HUES48 (cell line): ENCODE data around the gene KLHL30.

Experiments used
- H3K27ac ChIP-seq: one replicate; pipeline ENCODE4 v1.7.0; 2013; ENCODE audit warnings: low read depth, low read length, inconsistent platforms
- H3K27me3 ChIP-seq: 2 replicates; pipeline ENCODE4 v1.6.1; 2013; ENCODE audit warnings: mild to moderate bottlenecking, low read length; ENCODE audit not compliant: control insufficient read depth, insufficient read depth
- H3K36me3 ChIP-seq: 2 replicates; pipeline ENCODE4 v1.6.1; 2013; ENCODE audit warnings: low read length; ENCODE audit not compliant: control insufficient read depth, insufficient read depth
- H3K4me1 ChIP-seq: 2 replicates; pipeline ENCODE4 v1.6.1; 2013; ENCODE audit warnings: mild to moderate bottlenecking, low read length; ENCODE audit not compliant: control insufficient read depth, insufficient read depth
- H3K4me3 ChIP-seq: 2 replicates; pipeline ENCODE4 v1.5.1; 2013; ENCODE audit warnings: mild to moderate bottlenecking, low read depth, low read length
- H3K9ac ChIP-seq: 2 replicates; pipeline ENCODE4 v1.6.1; 2013; ENCODE audit warnings: mild to moderate bottlenecking, low read depth, low read length, moderate library complexity
- H3K9me3 ChIP-seq: 2 replicates; pipeline ENCODE4 v1.6.1; 2013; ENCODE audit warnings: low read length; ENCODE audit not compliant: control insufficient read depth, insufficient read depth

The KLHL30 gene

DNA sequence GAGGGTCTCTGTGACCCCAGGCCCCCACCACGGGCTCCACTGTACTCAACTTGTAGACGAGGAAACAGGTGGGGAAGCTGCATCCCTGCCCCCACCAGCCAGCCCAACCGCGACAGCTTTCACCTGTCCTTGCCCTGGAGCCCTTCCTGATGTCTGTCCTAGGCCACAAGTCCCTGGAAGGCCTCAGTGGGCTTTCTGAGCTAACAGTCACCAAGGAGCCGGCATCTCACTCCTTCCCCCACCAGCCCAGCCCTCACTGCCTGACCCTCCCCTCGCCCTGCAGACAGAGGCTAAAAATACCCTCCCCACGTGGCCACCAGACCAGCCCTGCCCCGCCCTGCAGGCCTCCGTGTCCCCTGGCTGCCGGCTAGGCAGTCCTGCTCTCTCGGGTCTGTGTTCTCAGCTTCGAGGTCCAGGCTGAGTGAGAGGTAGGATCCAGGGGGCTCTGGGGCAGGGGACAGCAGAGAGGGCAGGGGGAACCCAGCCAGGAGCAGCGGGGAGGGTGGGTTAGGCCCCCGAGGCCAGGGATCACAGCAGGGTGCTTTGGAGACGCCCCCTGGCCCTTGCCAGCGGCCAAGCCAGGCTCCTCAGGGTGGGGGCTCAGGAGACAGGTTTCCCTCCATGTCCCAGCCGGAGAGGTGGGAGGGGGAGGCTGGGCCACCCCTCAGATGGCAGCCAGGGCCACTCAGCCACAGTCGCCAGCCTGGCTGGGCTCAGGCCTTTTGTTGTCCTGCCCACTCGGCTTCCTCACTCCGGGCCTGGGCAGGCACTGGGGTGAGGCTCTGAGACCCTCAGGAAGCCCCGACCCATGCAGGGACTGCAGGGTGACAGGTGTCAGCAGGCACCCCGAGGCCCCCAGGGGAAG is at the start of gene KLHL30:
Gene KLHL30, plus strand, starts transcription at position 338 of the 865 bp plus-strand sequence. CDS start 2,087 bp downstream, outside the sequence.
- Histone ChIP-seq H3K27me3 (no peaks in the 10 kb centered on the region), H3K9ac (no peak within 1 kb of the TSS), H3K9me3 (no peaks in the 10 kb centered on the region), H3K4me1 (no peaks in the 10 kb centered on the region), H3K4me3 (no peak within 1 kb of the TSS), H3K36me3 (no peaks in the 10 kb centered on the region), H3K27ac (no peak within 1 kb of the TSS)

GRCh38 chr2:238090887-238091286 is 47.6 kb upstream of the KLHL30 start:
- H3K4me1 ChIP-seq: no peaks in the 10 kb centered on the region; the same call in 1 of the 2 replicates
- H3K9ac ChIP-seq: no peak overlapping the region
- peaks cover 49% of the 10 kb centered on the region for H3K36me3 ChIP-seq
- no peak overlapping the region for H3K27ac ChIP-seq
- H3K4me3 ChIP-seq: no peak overlapping the region
- no peaks in the 10 kb centered on the region for H3K9me3 ChIP-seq
- no peaks in the 10 kb centered on the region for H3K27me3 ChIP-seq

DNA sequence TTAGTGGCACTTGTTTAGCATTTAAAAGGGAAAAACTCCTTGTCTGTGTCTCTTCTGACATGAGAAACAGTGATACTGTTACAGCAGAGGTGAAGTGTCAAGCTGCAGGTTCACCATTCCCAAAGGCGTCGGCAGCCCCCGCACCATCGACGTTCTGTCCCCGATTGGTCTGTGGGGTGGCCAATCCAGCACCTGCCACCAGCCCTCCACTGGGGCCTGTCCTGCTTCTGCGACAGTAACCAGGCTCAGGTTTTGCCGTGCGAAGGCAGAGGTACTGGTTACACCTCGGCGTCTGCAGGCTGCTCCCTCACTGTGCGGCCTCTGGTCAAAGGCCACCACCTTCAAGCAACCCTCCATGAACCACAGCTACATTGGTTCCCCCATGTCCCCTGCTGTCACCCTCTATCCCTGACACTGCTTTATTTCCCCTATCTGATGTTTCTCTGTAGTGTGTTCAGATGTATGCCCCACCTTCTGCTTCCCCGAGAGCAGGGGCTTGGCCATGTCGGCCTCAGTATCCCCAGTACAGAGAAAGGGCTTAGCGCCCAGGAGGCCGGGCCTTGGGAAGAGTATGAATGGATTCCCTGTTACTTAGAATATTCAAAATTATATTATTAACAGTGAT is 46.9 kb upstream of the KLHL30 start:
- no peak overlapping the region for H3K27ac ChIP-seq
- H3K4me3 ChIP-seq: no peak overlapping the region
- H3K9ac ChIP-seq: no peak overlapping the region
- peaks cover 43% of the 10 kb centered on the region for H3K36me3 ChIP-seq
- peaks cover 5% of the 10 kb centered on the region; the same call in 1 of the 2 replicates for H3K4me1 ChIP-seq
- H3K27me3 ChIP-seq: no peaks in the 10 kb centered on the region
- H3K9me3 ChIP-seq: no peaks in the 10 kb centered on the region

- H3K27ac ChIP-seq: no peak overlapping the region
- peaks cover 8% of the 10 kb centered on the region; the same call in 1 of the 2 replicates for H3K4me1 ChIP-seq
- peaks cover 36% of the 10 kb centered on the region for H3K36me3 ChIP-seq
- no peaks in the 10 kb centered on the region for H3K9me3 ChIP-seq
- H3K9ac ChIP-seq: no peak overlapping the region
- H3K27me3 ChIP-seq: no peaks in the 10 kb centered on the region
- no peak overlapping the region for H3K4me3 ChIP-seq
Observed at GRCh38 chr2:238092486-238093035, 45.9 kb upstream of the KLHL30 start.

DNA sequence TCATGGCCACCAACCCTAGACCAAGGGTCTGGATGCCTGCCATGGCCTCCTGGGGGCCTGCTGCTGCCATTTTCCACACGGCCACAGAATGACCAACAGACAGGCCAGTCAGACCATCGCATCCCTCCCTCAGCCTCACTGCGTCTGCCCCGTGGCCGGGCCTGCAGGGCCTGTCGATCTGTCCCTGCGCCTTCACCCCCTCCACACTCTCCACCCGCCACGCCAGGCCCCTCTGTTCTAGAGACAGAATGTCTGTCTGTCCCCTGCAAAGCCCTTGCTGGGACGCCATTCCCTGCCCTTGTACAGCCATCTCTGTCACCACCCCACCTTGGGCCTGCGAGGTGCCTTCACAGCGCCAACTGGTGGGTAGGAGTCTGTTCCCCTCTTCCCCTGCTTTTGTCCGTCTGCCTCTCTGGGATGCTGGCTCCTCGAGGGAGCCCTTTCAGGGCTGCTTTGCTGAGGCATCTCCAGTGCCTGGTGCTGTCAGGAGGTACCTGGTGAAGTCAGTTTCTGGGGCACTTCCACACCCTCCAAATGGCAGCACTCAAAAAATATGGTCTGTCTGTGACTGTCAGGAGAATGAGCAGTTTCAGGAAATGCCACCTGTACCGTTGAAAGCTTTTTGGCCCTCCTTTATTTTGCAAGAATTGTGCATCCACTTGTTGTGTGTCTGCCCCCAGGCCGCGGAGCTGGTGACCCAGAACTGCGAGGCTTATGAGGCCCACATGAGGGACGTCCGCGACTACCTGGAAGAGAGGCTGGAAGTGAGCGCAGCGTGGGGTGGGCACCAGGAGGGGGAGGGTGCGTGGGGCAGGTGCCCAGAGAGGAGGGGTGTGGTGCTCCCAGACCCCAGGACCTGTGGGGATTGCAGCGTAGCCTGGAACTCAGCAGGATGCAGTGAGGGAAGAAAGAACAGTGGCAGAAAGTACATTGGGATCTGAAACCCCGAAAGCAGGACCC is 45.0 kb upstream of the KLHL30 start:
- Histone ChIP-seq H3K4me3 (no peak overlapping the region), H3K9ac (no peak overlapping the region), H3K4me1 (peaks cover 8% of the 10 kb centered on the region; the same call in 1 of the 2 replicates)

DNA sequence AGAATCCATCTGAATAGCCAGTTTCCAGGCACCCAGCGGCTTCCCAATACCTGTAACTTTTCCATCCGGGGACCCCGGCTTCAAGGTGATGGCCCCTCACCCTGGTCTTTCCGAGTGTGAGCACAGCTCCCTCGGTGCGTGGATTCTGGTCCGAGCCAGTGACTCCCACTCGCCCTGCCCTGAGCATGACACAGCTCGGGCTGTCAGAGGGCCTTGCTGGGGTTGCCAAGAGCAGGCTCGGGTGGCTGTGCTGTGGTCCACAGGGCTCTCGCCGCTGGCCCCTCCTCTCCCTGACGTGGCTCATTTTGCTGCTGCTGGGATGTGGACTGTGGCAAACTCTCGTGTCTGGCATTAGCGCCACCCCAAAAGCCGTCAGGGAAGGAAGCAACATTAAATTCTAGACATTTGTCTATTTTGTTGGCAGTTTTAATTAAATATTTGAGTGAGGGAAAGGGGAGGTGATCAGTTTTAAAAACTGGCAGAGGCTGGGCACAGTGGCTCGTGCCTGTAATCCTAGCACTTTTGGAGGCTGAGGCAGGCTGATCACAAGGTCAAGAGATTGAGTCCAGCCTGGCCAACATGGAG is 43.9 kb upstream of the KLHL30 start:
- H3K27me3 ChIP-seq: no peaks in the 10 kb centered on the region
- H3K9ac ChIP-seq: no peak overlapping the region
- no peak overlapping the region for H3K27ac ChIP-seq
- no peak overlapping the region for H3K4me3 ChIP-seq
- peaks cover 24% of the 10 kb centered on the region for H3K36me3 ChIP-seq
- H3K9me3 ChIP-seq: no peaks in the 10 kb centered on the region
- H3K4me1 ChIP-seq: peaks cover 8% of the 10 kb centered on the region; the same call in 1 of the 2 replicates

More for the DNA sequence above, 45.0 kb upstream of the KLHL30 start:
- H3K36me3 ChIP-seq: peaks cover 34% of the 10 kb centered on the region
- no peaks in the 10 kb centered on the region for H3K9me3 ChIP-seq
- H3K27me3 ChIP-seq: no peaks in the 10 kb centered on the region
- no peak overlapping the region for H3K27ac ChIP-seq

- no peak overlapping the region for H3K9ac ChIP-seq
- no peak overlapping the region for H3K27ac ChIP-seq
Observed at GRCh38 chr2:238095143-238095542, 43.3 kb upstream of the KLHL30 start.

DNA sequence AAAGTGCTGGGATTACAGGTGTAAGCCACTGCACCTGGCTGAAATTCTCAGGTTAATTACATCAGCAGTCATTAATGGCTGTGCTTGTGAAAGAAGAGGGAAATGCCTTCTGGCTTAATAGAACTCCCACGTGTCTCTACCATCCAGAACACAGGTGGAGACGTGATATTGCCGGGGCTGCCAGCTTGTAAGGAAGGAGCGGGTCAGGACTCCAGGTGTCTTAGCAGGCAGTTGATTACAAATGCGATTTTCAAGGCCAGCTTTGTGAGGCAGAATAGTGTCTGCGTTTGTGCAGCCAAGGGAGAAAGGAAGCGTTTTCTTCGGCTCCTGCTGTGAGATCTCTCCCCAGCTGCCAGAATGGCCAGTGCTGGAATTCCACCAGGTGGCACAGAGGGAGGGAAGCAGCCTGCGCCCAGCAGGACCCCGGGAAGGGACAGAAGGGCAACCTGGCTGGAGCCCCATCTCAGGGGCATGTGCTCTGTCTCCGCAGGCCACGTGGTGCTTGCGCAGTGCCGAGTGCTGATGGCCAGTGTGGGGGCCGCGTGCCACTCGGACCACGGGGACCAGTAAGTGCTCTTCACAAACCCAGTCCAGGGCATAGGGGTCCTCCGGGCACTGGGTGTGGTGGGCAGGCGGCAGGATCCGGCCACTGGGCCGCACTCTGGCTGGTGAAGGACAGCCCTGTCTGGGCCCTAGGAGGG is 42.0 kb upstream of the KLHL30 start:
- no peak overlapping the region for H3K9ac ChIP-seq
- H3K9me3 ChIP-seq: no peaks in the 10 kb centered on the region
- no peak overlapping the region for H3K4me3 ChIP-seq
- H3K27me3 ChIP-seq: no peaks in the 10 kb centered on the region
- peak overlapping the region; percentile 50 for H3K27ac ChIP-seq
- peaks cover 8% of the 10 kb centered on the region; the same call in 1 of the 2 replicates for H3K4me1 ChIP-seq
- H3K36me3 ChIP-seq: peaks cover 8% of the 10 kb centered on the region

More at GRCh38 chr2:238095143-238095542, 43.3 kb upstream of the KLHL30 start:
- H3K36me3 ChIP-seq: peaks cover 18% of the 10 kb centered on the region
- no peaks in the 10 kb centered on the region for H3K9me3 ChIP-seq
- H3K4me1 ChIP-seq: peaks cover 8% of the 10 kb centered on the region; the same call in 1 of the 2 replicates
- H3K27me3 ChIP-seq: no peaks in the 10 kb centered on the region
- no peak overlapping the region for H3K4me3 ChIP-seq

DNA sequence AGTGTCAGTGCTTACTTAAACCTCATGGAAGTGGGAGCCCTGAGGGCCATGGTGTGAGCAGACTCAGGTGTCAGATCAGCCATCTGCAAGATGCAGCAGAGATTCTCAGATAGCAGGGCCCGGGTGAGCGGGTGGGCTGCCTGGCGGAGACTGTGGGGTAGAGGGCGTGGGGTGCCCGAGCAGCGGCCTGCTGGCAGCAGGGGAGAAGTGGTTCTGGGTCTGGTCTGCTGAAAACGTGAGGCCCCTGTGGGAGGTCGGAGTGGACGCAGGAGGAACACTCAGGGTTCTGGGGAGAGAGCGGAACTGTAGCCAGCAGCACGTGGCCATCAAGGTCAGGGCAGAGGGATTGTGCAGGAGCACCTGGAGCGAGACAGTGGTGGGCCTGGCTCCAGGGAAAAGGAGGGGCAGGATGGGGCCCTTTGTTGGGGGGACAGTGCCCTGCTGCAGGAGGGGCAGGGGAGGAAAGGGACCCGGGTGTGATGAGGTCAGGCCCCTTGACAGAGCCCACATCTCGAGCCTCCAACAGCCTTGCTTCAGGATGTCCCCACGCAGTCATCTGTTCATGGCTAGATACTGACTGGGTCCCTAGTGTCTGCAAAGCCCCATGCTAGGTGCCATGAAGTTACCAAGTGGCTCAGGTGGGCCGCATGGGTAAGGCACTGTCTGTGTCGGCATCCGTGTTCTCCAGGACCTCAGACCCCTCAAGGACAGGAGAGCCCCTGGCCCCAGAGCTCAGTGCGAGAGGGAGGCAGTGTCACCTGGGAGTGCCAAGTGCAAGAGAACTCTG is 41.1 kb upstream of the KLHL30 start:
- no peaks in the 10 kb centered on the region for H3K9me3 ChIP-seq
- 0 out of 2 replicates have a peak, but pooled peaks cover 6% of the 10 kb centered on the region for H3K36me3 ChIP-seq
- no peak overlapping the region for H3K27ac ChIP-seq
- H3K4me1 ChIP-seq: peaks cover 8% of the 10 kb centered on the region; the same call in 1 of the 2 replicates
- H3K27me3 ChIP-seq: no peaks in the 10 kb centered on the region
- no peak overlapping the region for H3K4me3 ChIP-seq
- H3K9ac ChIP-seq: no peak overlapping the region
